GM12873 (cell line): ENCODE data around the gene LRRC28.

ENCODE experiments used
- TF ChIP-seq, protein P1 (sequence below): IDR thresholded peaks from 2 replicates; pipeline ENCODE4 v1.5.1; 2012; ENCODE audit warnings: low read depth, mild to moderate bottlenecking, moderate library complexity, low read length, control low read depth; ENCODE audit not compliant: insufficient read depth; ENCODE audit errors: missing control alignments

The LRRC28 gene

DNA sequence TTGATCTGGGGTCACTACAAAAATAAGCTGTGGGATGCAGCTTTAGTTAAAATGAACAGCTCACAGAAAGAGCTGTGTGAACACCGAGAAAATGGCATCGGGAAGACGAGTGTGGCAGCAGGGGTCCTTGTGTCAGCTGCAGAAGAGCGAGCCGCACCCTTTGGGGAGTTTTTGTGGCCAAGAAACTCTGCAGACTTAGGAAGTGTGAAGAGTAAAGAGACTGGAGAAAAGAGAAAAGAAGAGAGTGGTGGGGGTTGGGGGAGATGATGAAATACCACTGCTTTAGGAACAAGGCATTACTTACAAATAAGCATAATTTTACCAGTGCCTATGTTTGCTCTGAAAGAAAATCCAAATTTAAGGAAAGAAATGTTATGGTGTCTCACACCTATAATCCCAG lies 147.8 kb downstream of the LRRC28 start:
- TF ChIP-seq, protein P1, sequence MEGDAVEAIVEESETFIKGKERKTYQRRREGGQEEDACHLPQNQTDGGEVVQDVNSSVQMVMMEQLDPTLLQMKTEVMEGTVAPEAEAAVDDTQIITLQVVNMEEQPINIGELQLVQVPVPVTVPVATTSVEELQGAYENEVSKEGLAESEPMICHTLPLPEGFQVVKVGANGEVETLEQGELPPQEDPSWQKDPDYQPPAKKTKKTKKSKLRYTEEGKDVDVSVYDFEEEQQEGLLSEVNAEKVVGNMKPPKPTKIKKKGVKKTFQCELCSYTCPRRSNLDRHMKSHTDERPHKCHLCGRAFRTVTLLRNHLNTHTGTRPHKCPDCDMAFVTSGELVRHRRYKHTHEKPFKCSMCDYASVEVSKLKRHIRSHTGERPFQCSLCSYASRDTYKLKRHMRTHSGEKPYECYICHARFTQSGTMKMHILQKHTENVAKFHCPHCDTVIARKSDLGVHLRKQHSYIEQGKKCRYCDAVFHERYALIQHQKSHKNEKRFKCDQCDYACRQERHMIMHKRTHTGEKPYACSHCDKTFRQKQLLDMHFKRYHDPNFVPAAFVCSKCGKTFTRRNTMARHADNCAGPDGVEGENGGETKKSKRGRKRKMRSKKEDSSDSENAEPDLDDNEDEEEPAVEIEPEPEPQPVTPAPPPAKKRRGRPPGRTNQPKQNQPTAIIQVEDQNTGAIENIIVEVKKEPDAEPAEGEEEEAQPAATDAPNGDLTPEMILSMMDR = no peak

DNA sequence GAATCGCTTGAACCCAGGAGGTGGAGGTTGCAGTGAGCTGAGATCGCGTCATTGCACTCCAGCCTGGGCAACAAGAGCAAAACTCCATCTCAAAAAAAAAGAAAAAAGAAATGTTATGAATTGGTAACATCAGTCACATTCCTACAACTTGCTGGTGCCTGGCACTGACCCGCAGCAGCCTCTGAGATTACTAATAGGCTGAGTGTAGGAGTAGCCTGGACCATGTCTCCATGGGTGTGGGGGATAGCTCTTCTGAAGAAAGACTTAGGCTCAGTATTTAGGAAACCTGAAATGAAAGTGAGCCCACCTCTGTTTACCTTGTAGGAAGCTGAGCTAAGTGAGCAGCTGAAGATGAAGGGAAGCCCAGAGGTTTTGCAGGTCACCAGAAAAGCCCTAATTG lies 148.3 kb downstream of the LRRC28 start:
- TF ChIP-seq, protein P1 = no peak

DNA sequence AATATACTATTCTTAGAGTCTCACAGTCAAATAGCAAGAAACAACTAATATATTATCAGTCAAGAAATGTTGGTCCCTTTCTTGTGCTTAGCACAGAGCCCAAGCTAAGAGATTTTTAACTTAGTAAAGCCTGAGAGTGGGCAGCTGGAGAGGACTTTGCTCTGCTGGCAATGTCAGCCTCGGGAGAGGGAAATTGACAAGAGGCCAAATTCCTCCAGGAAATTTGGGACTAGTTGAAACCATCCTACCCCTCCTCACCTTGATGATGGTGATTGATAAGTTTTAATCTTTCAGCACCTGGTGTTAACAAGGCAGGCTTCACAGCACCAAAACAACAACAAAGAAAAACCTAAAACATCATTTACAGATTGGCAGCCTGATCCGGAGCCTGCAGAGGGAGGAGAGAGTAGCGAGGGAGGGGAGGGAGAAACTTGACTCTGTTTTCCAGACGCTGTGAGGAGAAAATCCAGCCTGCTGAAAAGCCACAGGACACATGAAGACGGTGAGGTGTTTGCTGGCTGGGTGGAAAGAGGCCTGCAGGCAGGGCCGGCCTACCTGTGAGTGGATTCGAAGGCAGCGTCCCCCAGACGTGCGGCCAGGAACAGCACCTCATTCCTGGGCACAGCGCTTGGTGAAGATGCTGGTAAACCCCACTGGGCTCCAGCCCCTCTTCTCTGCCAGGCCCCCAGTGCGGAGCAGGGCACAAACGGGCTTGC lies 150.9 kb downstream of the LRRC28 start:
- TF ChIP-seq, protein P1 = no peak

DNA sequence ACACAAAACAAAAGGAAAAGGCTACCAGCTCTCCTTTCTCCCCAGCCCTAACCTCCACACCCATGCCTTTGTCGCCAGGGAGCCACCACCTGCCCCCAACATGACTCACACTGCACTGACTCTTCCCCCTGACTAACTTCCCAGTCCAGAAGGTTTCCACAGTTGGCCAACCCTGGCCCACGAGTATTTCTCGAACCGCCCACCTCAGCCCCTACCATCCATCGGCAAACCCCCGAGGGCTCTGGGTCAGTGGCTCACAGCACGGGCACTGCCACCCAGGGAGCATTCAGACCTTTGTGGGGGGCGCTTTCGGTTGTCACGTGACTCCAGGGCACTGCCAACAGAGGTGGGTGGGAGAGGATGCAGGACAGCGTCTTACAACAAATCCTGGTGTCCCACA lies 152.3 kb downstream of the LRRC28 start:
- TF ChIP-seq, protein P1 = no peak

DNA sequence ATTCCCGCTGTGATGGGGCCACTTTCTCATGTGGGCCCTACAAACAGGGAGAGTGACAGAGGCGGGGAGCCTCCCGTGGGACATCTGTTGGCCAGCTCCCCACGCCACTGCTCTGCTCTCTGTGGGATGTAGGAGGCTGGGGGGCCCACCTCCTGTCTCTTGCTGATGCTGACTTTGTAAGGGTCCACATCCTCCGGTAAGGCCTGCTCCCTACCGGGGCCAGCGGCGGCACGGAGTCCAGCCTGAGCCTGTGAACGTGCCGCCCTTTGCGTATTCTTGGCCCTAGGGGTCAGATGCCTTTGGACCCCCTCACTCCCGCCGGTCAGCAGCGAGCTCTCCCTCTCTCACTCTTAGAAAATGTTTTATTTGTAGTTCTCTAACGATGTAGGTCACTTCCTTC lies 153.2 kb downstream of the LRRC28 start:
- TF ChIP-seq, protein P1 = no peak

DNA sequence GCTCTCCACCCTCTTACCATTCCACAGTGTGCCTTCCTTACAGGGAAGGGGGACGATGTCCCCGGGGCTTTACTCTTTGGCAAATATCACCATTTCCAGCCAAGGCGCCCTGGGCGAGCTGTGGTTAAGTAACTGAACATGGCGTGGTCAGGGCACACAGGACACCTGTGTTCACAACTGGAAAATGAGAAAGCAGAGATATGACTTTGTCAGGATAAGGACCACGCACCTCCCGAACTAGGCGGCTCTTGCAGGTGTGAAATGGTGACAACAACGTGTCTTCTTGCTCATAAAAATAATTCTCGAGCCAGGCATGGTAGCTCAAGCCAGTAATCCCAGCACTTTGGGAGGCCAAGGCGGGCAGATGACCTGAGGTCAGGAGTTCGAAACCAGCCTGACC lies 154.8 kb downstream of the LRRC28 start:
- TF ChIP-seq, protein P1 = no peak

DNA sequence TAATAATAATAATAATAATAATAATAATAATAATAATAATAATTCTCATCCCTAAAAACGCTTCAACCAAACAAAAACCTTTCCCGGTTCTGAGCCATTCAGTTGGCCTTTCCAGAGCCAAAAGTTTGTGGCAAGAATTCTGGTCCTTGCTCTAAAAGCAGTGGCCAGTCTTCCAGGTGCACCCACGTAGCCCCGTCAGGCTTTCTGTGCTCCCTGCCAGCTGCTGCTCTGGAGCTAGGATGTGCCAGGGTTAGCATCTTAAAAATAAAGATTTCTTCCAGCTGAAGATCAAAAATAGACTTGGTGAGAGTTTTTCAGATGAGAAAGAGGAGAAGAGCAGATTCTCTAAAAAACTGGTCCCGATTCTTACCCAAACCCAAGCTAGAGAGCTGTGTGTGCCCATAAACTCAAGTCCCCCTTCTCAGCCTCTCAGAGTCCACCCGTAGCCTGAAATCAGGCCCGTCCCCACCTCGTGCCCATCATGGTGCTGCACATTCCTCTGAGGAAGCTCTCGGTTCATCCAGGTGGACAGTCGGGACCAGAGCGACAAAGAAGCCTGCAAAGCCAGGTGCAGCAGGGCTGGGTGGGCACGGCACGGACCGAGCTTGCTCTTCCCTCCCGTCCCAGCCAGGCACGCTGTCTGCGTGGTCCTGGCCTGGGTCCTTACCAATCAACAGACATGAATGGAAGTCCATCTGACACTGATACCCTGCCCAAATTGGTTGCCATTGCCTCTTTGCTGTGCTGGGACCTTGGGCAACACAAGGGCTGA lies 155.6 kb downstream of the LRRC28 start:
- TF ChIP-seq, protein P1 = no peak
